Prostate gland (tissue), 2 donors: ENCODE results near the gene POLR3C.
A peak's percentile ranks its signal among the peaks of the same experiment; 100 is the strongest.

Experiments
- POLR2A ChIP-seq: fragments of 450-650 bp; IDR thresholded peaks from one replicate; pipeline ENCODE4 v1.6.1; 2016; ENCODE audit warnings: antibody characterized with exemption, mild to moderate bottlenecking
- POLR2AphosphoS5 ChIP-seq: sonication (generic); formaldehyde crosslinking; IDR thresholded peaks from one replicate; pipeline ENCODE4 v1.6.1; 2017; ENCODE audit warnings: antibody characterized with exemption
- TF ChIP-seq, protein P1 (sequence below), 4 experiments: fragments of 200-600 bp in 2 of 4; fragments of 450-650 bp in 2 of 4; sonication (generic) in 2 of 4; IDR thresholded peaks; 1 replicate in 3 of 4; 2 replicates in 1 of 4; pipeline ENCODE4 v1.5.1; 2016 to 2019; ENCODE audit warnings: antibody characterized with exemption in 4 of 4, mild to moderate bottlenecking in 2 of 4, moderate library complexity in 2 of 4

DNA sequence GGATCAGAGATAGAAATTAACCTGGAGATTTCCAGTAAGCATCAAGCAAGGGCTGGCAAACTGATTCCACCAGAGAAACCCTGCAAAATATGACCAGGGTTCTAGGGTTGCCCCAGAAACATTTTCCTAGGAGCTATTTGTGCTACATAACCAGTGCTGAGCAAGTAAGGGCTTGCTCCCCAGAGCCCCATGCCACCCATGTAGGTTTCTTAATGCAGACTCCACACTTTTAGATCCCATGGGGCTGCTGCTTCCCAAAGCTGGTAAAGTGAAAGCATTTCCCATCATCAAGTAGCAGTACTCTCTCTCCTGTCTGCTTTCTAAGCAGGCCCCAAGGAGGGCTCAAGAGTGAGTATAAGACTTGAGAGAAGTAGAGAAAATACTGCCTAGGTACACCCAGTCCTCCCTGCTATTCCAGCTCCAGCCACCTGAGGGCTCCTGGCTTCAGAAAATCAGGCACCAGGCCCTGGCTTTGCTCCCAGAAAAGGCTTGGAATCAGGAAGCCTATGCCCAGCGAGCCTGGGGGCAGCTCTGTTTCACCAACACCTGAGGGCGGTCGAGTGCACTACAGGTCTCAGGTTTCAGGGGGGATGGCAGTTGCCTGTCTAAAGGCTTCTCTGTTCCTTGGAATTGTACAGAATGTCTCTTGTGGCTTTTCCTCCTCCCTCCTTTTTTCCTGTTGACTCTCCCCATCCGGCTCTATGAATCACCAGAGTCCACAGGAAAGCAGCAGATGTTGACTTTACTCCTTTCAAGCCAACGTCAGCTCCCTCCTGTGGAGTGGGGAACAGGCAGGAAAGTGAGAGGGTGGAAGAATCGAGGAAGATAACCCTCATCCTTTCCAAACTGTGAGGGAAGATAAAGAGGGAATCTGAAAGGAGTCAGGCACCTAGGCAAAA lies 67.8 kb downstream of the POLR3C start:
- TF ChIP-seq, protein P1, sequence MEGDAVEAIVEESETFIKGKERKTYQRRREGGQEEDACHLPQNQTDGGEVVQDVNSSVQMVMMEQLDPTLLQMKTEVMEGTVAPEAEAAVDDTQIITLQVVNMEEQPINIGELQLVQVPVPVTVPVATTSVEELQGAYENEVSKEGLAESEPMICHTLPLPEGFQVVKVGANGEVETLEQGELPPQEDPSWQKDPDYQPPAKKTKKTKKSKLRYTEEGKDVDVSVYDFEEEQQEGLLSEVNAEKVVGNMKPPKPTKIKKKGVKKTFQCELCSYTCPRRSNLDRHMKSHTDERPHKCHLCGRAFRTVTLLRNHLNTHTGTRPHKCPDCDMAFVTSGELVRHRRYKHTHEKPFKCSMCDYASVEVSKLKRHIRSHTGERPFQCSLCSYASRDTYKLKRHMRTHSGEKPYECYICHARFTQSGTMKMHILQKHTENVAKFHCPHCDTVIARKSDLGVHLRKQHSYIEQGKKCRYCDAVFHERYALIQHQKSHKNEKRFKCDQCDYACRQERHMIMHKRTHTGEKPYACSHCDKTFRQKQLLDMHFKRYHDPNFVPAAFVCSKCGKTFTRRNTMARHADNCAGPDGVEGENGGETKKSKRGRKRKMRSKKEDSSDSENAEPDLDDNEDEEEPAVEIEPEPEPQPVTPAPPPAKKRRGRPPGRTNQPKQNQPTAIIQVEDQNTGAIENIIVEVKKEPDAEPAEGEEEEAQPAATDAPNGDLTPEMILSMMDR (IDR thresholded peaks at IDR 0.05) = peak; percentile 93 to 99 (median 97)
- TF ChIP-seq POLR2A = peak; percentile 37
- TF ChIP-seq POLR2AphosphoS5 = peak; percentile 99
